GM21723 (cell line): ENCODE measurements around the gene EIF1B.
"Not testable (repeated sequence)": the region's sequence is repeated elsewhere in the genome, so short reads cannot be mapped to it uniquely, and the experiment has no call there.

Experiments
- ATAC-seq: cut with Tn5 transposase; IDR thresholded peaks from one replicate; pipeline ENCODE4 v1.9.1; 2021; ENCODE audit warnings: mild to moderate bottlenecking, moderate library complexity; ENCODE audit not compliant: unreplicated experiment

The EIF1B gene

GRCh38 chr3:40309418-40309924 lies at the start of gene EIF1B:
EIF1B (plus strand) TSS chr3:40309707; CDS start chr3:40309942, 235 bp downstream.
- peak; percentile 95 for ATAC-seq

- ATAC-seq: no peak
Observed at GRCh38 chr3:40262331-40262730, 47.2 kb upstream of the EIF1B start.

- no peak for ATAC-seq
Observed at GRCh38 chr3:40264451-40264850, 45.1 kb upstream of the EIF1B start.

GRCh38 chr3:40265181-40265580 lies 44.3 kb upstream of the EIF1B start:
- ATAC-seq: no peak

- no peak for ATAC-seq
Observed at GRCh38 chr3:40267937-40268724, 41.4 kb upstream of the EIF1B start.

- ATAC-seq: no peak
Observed at GRCh38 chr3:40268802-40269524, 40.5 kb upstream of the EIF1B start.

- ATAC-seq: no peak
Observed at GRCh38 chr3:40278791-40279190, 30.7 kb upstream of the EIF1B start.

GRCh38 chr3:40281995-40282394 lies 27.5 kb upstream of the EIF1B start:
- ATAC-seq: no peak

- not testable (repeated sequence) for ATAC-seq
Observed at GRCh38 chr3:40283057-40283456, 26.4 kb upstream of the EIF1B start.

- ATAC-seq: no peak
Observed at GRCh38 chr3:40287248-40287647, 22.3 kb upstream of the EIF1B start.

- ATAC-seq: no peak
Observed at GRCh38 chr3:40290396-40290795, 19.1 kb upstream of the EIF1B start.

GRCh38 chr3:40291471-40291870 lies 18.0 kb upstream of the EIF1B start:
- ATAC-seq: no peak

- no peak for ATAC-seq
Observed at GRCh38 chr3:40292637-40293349, 16.7 kb upstream of the EIF1B start.

DNA sequence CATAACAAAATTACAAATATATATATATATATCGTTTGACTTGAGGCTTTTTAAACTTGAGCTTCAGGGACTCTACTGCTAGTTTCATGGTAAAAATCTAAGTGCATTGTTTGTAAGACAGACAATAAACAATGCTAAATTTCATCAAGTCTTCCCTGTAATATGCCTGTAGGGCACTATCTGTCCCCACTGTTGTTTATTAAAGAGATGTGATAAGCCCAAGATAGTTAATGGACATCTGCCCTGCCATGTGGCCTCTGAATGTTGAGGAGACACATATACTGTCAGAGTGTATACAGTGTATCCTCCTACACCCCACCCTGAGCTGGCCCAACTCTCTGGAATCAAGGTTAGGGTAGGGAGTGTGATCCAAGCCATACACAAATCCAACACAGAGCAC lies 15.1 kb upstream of the EIF1B start:
- ATAC-seq: no peak

- ATAC-seq: no peak
Observed at GRCh38 chr3:40298075-40298474, 11.4 kb upstream of the EIF1B start.

DNA sequence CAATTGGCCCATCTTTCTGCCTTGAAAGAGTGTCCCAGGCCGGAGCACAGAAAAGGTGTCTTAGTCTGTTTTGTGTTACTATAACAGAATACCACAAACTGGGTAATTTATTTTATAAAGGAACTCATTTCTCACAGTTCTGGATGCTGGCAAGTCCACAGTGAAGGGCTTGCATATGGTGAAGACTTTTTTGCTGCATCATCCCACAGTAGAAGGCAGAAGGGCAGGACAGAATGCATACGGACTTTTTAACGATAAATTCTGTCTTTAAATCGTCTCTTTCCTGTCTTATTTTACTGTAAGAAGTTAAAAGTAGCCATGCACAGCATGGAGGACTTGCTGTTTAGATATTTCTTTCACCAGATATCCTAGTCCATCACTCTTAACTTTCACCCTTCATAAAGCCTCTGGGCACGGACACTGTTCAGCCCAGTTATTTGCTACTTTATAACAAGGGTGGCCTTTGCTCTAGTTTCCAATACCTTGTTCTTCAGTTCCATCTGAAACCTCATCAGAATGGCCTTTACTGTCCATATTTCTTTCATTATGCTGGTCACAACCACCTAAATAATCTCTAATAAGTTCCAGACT lies 10.3 kb upstream of the EIF1B start:
- no peak for ATAC-seq

DNA sequence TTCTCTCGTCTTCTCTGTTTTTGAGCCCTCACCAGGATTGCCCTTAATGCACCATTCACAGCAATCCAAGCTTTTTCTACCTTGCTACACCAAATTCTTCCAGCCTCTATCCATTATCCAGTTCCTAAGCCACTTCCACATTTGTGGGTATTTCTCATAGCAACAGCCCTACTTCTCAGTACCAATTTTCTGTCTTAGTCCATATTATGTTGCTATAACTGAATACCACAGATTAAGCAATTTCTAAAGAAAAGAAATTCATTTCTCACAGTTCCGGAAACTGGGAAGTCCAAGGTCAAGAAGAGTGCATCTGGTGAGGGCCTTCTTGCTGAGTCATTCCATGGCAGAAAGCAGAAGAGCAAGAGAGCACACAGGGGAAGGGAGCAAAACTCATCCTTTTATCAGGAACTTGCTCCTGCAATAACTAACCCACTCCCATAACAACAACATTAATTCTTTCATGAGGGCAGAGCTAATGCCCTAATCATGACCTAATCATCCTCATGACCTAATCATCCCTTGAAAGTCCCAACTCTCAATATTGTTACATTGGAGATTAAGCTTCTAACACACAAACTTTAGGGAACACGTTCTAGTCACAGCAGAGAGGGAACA lies 9.7 kb upstream of the EIF1B start:
- no peak for ATAC-seq

- ATAC-seq: no peak
Observed at GRCh38 chr3:40302784-40303183, 6.7 kb upstream of the EIF1B start.

DNA sequence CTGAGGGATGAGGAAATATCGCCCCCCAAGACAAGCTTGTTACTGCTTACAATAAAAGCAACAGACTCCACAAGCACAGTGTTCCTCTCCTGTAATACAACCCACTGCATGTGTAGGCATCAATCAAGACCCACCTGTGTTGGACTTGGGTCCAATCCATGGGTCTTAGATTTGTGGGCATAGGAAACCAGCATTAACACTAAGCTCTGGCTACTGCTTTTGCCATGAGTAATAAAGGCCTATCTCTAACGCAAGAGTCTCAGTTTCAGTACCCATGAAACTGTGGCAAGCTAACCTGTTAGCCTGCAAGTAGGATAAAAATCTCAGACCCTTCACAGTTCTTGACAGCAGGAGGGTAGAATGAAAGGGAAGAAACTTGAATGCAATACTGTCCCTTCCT lies 5.2 kb upstream of the EIF1B start:
- no peak for ATAC-seq

DNA sequence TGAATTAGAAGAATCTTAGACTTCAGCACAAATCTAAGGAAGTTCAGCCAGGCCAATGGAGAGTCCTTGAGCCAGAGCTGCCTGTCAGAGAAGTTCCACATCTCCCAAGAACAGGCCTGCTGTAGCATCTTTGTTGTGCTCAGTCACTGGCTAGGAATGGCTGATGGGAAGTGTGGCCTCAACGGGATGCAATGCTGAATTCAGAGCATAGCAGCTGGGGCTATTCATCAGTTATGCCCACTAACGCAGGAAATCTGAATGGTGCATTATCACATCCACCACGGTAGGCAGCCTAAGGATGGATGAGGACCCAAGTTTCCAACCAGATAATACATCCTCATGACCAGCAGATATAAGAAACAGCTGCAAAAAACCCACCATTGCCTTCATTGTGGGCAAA lies 3.2 kb upstream of the EIF1B start:
- no peak for ATAC-seq

- ATAC-seq: no peak
Observed at GRCh38 chr3:40307176-40307575, 2.3 kb upstream of the EIF1B start.
